22Rv1 (cell line): ENCODE results near the gene CD79B.

ENCODE experiments used
- H3K27ac ChIP-seq: fragments of 450-650 bp; 2 replicates; pipeline ENCODE4 v1.5.1; 2017
- ZFX ChIP-seq: fragments of 450-650 bp; IDR thresholded peaks from 2 replicates; pipeline ENCODE4 v1.6.1; 2017; ENCODE audit warnings: antibody characterized with exemption, borderline replicate concordance
- TF ChIP-seq, protein P1 (sequence below): fragments of 450-650 bp; IDR thresholded peaks from 2 replicates; pipeline ENCODE4 v1.5.1; 2017; ENCODE audit warnings: mild to moderate bottlenecking

CD79B gene

DNA sequence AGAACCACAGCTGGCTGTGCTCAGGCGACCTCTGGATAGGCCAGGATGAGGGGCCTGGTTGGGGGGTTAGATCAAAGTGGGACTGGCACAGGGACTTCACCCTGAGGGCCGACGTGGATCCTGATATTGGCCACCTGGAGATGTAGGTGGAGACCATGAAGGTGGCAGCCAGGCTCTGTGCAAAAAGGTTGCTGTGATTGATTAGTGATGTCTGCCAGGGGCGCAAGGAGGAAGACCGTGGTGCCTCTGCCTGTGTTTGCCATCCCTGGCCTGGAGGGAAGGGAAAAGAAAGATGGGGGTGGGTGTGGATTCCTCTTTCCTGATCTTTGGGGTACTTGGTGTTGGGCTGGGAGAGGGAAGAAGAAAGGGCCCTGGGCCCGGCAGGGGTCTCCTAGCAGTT lies 41.1 kb upstream of the CD79B start:
- TF ChIP-seq, protein P1, sequence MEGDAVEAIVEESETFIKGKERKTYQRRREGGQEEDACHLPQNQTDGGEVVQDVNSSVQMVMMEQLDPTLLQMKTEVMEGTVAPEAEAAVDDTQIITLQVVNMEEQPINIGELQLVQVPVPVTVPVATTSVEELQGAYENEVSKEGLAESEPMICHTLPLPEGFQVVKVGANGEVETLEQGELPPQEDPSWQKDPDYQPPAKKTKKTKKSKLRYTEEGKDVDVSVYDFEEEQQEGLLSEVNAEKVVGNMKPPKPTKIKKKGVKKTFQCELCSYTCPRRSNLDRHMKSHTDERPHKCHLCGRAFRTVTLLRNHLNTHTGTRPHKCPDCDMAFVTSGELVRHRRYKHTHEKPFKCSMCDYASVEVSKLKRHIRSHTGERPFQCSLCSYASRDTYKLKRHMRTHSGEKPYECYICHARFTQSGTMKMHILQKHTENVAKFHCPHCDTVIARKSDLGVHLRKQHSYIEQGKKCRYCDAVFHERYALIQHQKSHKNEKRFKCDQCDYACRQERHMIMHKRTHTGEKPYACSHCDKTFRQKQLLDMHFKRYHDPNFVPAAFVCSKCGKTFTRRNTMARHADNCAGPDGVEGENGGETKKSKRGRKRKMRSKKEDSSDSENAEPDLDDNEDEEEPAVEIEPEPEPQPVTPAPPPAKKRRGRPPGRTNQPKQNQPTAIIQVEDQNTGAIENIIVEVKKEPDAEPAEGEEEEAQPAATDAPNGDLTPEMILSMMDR = no peak
- no peak for TF ChIP-seq ZFX
- H3K27ac ChIP-seq = no peak overlapping the region

DNA sequence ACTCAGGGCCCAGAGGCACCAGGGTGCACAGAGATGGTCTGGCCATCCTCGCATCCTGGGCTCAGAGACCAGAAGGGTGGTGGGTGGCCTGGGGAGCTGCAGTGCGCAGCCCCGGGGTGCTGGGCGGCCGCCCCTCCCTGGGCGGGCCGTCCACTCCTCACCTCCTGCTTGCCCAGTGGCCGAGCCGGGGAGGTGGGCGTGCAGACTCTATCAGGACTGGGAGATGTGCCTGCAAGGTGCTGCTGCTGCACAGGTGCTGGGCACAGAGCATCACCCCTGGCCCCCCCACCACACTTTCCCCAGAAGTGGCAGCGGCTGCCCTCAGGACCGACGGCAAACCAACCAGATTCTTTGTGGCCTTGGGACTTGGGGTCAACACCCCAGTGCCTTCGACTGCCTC lies 40.7 kb upstream of the CD79B start, which contains the start of gene SCN4A:
SCN4A (minus strand) TSS at position 123 of the 400 bp plus-strand sequence; CDS start at position 46, 77 bp downstream.
- no peak within 1 kb of the TSS for H3K27ac ChIP-seq
- no peak for TF ChIP-seq ZFX
- TF ChIP-seq, protein P1 = no peak

DNA sequence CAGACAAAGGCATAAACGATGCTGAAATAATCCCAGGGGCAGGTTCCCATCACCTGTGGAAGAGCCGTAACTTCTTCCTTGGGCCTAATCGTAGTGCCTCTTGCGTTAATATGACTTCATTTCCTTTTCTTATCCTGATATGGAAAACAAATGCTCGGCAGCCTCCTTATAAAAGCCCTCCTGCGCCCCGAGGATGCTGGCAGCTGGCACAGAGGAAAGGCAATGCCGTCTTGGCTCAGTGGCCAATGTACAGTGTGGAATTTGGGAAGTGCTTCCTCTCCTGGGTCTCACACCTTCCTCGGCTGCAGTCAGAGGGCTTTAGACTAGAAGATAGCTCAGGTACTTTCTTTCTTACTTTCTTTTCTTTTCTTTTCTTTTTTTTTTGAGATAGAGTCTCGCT lies 37.1 kb upstream of the CD79B start:
- TF ChIP-seq, protein P1 = no peak
- TF ChIP-seq ZFX = no peak
- H3K27ac ChIP-seq = no peak overlapping the region

DNA sequence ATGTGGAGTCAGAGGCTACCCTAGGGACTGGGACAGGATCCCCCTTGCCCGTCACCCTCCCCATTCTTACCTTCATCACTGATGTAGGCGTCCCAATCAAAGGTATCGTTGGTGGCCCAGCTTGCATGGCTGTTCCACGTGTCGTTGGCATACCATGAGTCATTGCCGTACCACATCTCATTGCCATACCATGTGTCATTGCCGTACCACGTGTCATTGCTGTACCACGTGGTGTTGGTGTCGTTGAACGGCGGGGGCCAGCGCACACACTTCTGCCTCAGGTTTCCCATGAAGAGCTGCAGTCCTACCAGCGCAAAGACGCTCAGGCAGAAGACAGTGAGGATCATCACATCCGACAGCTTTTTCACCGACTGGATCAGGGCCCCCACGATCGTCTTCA lies 35.8 kb upstream of the CD79B start:
- no peak for TF ChIP-seq ZFX
- TF ChIP-seq, protein P1 = no peak
- H3K27ac ChIP-seq = no peak overlapping the region

DNA sequence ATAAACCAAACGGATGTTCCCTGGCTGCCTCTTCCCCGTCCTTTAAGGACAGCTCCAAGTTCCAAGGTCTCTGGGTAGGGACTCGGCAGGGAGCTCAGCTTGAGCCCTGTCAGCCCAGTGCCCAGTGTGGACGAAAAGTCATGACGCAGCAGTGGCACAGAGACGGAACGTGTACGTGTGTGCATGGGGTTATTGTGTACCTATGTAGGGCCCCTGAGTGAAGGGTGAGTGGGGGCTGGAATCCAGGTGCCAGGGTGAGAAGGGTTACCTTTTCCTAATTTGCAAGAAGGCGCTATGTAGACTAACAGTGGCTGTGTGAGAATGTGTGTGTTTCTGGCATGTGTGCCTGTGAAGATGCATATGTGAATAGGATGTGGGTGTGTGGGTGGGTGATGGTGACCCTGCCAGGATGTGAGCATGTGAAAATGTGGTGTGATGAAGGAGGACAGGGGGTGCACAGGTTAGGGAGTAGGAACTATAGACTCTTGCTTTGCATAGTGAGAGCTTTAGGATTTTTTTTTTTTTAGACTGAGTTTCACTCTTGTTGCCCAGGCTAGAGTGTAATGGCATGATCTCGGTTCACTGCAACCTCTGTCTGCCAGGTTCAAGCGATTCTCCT lies 34.6 kb upstream of the CD79B start:
- no peak for TF ChIP-seq ZFX
- TF ChIP-seq, protein P1 = no peak
- H3K27ac ChIP-seq = no peak overlapping the region

DNA sequence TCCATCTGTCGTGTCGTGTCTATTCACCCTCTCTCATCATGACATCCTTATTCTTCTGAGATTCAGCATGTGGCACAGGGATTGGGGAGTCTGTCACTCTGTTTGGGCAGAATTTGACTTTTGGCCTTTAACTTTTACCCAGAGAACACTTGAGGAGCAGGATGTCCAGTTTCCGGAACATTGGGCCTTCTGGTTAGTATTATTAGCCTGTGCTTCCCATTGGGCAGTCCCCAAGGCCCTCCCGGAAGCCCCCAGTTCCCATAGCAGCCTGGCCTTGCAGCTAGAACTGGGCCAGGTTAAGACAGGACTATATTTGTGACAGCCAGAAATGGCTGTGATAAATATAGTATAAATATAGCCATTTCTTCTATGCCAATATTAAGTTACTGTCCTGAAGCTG lies 31.0 kb upstream of the CD79B start:
- TF ChIP-seq ZFX = no peak
- TF ChIP-seq, protein P1 = no peak
- no peak overlapping the region for H3K27ac ChIP-seq

DNA sequence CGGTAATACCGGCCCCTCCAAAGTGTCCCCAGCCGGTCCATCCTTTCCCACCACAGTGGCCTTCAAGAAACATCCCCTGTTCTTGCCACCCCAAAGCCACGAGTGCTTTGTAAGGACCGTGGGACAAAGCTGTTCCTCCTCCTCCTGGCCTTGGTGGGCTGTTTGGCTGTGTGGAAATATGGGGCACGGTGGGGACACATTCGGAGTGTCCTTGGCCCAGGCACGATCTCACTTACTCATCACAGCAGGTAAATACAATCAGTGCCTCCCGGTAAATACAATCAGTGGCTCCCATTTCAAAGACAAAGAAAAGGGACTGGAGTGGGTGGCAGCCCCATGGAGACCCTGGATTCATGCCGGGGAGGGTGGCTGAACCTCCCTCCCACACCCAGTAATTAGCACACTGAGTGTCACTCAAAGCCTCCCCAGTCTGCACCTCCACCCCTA lies 30.2 kb upstream of the CD79B start:
- H3K27ac ChIP-seq = no peak overlapping the region
- TF ChIP-seq, protein P1 = no peak
- no peak for TF ChIP-seq ZFX
